HG02759 (cell line): ENCODE data around the gene DNAH10.

Experiments
- ATAC-seq: cut with Tn5 transposase; IDR thresholded peaks from one replicate; pipeline ENCODE4 v1.9.1; 2021; ENCODE audit warnings: mild to moderate bottlenecking, moderate library complexity; ENCODE audit not compliant: unreplicated experiment

The DNAH10 gene

GRCh38 chr12:123929946-123930583, 168.0 kb downstream of the DNAH10 start:
- no peak for ATAC-seq

DNA sequence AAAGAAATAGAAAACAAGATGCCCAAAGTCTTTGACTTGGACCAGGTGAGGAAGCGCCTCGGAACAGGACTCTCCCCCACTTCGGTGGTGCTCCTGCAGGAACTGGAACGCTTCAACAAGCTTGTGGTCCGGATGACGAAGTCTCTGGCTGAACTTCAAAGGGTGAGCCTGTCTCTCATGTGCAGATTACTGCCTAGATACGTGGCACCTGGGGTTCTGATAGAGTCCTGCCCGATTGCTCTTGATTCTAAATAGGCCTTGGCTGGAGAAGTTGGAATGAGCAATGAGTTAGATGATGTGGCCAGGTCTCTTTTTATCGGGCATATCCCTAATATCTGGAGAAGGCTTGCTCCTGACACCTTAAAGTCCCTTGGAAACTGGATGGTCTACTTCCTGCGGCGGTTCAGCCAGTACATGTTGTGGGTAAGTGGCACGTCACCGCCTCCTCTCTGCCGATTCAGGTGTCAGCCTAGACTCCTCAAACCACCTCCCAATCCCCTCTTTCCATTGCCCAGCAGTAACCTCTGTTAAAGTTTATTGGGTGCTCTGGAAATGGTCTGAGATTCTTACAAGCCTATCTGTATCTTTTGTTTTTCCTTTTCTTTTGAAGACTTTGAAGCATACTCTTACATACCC, 169.7 kb downstream of the DNAH10 start:
- no peak for ATAC-seq

DNA sequence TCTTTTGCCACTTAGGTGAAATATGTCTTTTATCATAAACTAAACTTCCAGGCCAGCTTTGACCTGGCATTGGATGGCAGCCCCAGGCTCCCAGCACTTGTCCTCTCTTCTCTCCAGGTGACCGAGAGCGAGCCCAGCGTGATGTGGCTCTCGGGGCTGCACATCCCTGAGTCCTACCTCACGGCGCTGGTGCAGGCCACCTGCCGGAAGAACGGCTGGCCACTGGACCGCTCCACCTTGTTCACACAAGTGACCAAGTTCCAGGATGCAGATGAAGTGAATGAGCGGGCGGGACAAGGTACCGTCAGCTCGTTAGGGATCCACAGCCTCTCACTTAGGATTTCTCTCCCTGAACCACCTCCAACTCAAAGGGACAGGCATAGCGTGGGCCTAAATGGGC, 171.1 kb downstream of the DNAH10 start:
- ATAC-seq, result no peak

GRCh38 chr12:123934016-123934620, 172.0 kb downstream of the DNAH10 start:
- ATAC-seq, result no peak

DNA sequence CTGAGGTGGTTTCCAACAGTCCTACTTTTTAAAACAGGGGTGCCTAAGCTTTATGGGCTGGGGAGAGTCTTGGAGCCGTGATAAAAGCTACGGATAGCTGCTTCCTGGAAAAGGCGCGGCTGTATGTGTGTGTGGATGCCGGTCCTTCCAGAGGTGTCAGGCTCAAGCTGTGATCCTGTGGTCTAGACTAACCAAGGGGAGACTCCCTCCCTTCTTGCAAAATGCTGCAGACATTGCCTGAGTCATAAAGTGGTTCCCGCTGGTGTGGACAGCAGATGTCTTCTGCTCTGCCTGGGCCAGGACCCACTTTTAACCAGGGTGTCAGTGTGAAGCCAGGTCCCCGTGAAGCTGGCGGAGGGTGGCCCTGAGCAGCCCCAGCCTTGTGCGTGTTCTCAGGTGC, 172.7 kb downstream of the DNAH10 start:
- no peak for ATAC-seq

GRCh38 chr12:123935956-123936355, 173.9 kb downstream of the DNAH10 start:
- no peak for ATAC-seq

GRCh38 chr12:123936471-123936870, 174.4 kb downstream of the DNAH10 start:
- no peak for ATAC-seq

- no peak for ATAC-seq
These were observed 175.0 kb downstream of the DNAH10 start for GRCh38 chr12:123936956-123937706.

DNA sequence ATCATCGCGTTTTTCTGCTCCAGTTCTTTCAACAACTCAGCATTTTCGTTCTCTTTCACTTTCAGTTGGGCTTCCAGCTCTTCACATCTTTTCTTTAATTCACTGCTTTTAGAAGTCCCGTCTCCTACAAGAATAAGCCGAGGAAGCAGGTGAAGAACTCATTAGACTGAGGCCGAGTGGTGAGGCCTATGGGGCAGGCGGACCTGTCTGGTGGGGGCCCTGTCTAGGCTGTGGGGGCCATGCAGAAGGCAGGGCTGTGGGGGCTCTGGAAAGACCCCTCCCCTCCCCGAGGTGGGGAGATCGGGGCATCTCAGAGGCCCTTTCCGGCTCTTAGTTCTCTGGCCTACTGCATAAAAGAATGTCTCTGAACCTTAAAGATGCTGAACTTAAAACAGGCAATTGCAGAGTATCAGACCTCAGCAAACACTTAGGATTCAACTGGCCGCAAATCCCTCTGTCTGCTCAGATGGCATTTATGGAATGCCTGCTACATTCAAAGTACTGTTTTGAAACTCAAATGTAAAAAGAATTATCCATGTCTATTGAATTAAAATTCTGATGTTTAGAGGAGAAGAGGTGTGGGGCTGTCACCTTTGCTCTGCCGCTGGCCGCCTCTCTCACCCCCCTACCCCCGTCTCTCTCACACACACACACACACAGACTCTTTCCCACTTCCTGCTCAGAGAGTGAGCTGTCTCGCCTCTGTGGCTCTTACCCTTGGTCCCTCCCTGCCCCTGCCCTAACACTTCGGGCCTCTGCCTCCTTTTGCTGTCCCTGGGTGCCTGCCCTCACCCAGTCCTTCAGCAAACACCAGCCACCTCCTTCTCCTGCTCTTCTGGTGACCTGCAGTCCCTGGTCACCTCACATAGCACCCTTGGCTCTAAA, 175.8 kb downstream of the DNAH10 start:
- no peak for ATAC-seq

DNA sequence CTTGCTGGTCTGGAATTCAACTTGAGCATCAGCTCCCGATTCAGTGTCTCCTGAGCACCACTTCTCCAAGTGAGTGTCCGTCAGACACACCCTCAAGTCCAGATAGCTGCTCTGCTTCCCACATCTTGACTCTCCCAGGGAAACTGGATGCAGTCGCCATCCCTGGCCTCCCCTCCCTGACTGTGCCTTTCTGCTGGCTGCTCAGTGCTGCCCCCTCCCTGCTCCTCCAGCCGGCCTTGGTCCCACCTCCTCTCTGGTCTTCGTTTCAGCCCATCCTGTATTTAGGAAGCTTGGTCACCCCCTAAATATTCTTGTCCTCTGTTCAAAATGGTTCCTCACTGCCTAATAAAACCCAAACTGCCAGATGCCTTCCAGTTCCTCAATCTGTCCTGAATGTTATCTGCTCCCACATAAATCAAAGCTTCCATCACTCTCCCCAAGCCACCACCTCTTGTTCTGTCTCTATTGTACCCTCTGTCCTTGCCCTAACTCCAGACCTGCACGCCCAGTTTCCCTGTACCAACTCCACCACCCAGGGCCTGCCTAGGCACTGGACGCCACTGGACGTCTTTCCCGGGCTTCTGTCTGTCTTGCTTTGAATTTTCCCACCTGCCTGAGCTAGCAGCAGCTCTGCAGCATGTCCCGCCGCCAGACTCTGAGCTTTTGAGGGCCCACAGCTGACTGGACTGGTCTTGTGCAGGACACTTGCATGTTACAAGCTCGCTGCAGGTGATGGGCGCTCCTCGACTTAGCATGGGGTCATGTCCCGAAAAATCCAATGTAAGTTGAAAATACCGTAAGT, 176.8 kb downstream of the DNAH10 start:
- ATAC-seq, result no peak

- ATAC-seq, result no peak
These were observed 177.9 kb downstream of the DNAH10 start for GRCh38 chr12:123939716-123940626.

- no peak for ATAC-seq
These were observed 178.5 kb downstream of the DNAH10 start for GRCh38 chr12:123940627-123940966.

DNA sequence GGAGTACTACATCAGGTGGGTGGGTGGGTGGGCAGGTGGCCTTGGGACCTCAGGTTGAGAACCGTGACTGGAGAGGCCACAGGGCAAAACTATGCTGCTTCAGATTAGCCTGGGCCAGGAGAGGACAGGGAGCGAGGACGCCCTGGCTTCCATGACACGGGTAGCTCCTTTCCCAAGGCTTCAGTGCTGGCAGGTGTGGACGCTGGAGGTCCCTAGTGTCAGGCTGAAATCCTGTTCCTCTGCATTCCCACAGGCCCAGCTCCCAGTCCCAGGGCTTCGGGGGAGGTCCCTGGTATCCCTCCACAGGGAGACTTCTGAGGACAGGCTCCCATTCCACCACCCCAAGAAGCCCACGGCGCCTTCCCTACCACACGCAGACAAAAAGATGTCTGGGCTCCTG, 178.9 kb downstream of the DNAH10 start:
- ATAC-seq, result no peak

- ATAC-seq, result no peak
These were observed 179.6 kb downstream of the DNAH10 start for GRCh38 chr12:123941624-123942237.

DNA sequence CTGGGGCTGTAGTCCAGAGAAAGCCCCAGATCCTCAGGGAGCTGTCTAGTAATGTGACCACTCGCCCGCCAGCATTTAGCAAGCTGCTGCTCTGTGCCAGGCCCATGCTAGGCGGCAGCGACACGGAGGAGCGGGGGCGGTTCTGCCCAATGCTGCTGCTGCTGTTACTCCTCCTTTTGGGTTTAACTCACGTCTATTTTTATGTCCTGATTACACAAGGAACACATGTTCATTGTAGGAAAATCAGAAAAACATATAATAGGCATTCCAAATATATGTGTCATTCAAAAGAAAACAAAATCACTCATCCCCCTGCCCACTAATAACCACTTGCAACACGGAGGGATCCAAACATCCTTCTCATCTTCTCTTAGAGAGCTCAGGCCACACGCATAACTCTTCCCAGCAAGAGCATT, 180.1 kb downstream of the DNAH10 start:
- no peak for ATAC-seq

- no peak for ATAC-seq
These were observed 181.0 kb downstream of the DNAH10 start for GRCh38 chr12:123942911-123943648.

DNA sequence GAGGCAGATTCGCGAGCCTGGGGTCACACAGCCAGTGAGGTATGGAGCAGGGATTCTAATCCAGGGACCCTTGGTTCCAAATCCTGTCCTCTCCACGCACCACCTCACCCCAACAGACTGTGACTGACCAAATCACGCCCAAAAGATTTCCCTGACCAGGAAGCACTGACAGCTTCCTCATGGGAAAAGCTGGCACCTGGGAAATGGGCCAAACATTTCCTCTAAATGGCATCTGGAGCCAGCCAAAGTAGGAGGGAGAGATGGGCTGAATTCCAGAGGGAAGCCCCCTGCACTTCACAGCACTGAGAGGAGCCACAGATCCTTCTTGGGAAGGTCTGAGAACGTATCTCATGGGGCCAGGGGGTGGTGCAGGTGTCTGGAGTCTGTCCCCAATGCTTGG, 181.7 kb downstream of the DNAH10 start:
- ATAC-seq, result no peak

DNA sequence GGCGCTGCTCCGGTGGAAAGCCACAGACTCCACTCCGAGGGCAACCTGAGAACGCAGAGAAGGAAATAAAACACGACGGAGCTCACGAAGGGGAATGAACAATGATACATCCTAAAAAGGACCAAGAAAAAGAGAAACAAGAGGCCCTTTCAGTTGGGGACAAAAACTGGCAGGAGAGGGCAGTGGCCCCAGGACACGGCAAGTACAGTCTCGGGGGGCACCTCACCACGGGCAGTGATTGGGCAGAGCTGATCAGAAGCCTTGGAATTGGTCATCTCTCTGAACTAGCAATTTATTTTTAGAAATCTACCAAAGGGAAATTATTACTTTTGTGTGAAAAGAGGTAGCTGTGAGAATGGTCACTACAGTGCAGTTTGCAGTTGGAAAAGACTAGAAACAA, 182.6 kb downstream of the DNAH10 start:
- ATAC-seq, result no peak
